ENCODE data around the gene BRD4.

Gene BRD4

DNA sequence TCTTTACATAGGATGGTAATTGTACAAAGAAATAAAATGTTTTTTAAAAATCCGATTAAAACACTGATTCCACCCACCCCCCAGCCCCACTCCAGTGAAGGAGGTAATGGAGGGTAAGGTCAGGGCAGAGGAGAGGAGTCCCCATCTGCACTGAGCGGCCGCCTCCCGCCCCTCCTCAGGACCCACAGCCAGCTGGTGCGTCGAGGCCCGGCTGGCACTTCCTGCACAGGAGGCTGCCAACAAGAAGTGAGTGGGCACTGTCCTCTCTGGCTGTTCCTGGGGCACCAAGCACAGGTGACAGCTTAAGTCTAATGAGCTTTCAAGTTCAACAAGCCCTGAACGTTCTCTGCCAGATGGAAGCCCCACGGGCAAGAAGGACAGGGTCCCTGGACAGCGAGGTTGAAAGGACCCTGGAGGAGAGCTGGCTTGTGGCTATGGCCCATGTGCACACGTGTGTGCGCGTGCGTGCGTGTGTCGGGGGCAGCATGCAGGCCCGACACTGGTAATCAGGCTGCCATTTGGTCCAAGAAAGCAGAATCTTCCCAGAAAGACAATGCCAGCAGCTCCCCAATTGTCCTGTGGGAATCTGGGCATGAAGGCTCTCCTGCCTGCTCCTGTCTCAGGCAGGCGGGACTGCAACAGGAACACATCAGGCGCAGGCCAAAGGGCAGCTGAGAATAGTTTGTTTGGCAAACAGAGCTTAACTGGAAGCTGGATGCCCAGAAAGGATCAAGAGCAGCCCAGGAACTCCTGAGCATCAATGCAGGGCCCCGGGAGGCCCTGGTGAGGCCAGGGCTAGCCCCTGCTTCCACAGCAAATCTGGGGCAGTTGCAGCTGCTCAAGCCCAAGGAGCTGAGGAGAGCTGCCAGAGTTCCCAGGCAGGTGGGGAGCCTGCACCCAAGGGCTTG, 85.0 kb downstream of the BRD4 start:
- no peak for DNase-seq

DNA sequence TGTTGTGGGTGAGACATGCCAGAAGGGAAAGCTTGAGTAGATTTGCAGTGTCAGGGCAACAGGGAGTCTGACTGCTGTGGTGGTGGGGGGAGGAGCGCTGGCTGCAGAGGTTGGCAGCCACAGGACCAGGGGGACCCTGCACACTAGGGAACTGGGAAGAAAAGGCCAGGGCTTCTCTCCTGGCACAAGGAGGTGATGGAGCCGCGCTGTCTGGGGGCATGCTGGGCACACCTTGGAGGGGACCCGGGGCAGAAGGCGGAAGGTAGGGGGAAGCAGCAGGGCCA, 86.2 kb downstream of the BRD4 start:
- DNase-seq = no peak

DNA sequence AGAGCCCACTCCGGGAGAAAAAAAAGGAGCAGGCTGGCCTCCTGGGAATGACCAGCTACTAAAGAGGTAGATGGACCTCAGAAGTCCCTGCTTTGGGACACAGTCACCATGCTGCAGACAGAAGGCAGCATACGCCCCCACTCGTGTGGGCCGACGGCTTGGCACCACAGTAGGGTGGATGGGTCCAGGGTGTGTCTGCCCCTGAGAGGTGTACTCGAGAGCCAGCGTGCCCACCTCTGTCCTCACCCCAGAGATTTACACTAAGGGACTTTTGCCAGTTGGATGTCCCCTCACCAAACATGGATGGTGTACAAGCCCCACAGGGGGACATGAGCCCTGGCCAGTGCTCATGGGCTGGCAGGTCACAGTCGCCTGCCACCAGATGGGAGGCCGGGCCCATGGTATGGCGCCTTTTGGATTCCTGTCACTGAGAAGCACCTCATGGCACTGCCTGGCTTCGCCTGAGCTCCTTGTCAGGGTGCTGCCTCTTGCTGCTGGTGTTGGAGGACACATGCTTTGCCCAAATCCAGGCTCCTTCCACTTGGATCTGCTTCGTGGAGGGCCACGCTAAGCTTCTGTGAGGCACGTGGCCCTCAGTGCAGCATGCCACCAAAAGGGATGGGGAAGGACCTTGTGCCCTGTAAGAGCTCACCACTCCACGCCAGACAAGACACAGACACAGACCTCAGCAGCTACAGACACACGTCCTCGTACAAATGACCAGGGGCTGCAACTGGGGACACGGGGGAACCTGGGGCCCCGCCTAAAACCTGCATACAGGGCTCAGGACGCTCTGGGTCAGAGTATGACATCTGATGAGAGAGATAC, 86.8 kb downstream of the BRD4 start:
- no peak for DNase-seq

DNA sequence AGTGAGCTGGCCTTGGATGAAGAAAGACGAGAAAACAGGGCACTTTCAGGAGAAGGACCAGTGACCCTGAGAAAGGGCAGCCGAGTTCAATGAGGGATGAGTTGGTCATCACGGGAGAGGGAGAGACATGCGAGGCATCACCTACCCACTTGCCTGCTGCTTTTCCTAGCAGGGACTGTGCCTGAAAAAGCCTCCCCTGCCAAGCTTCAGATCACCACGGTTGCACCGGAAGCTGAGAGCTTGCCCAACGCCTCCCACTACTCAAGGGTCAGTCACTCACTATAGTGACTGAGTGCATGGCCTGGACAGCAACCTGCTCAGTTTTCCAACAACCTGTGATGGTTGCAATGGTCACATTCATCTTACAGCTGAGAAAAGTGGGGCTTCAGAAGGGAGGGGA, 87.5 kb downstream of the BRD4 start:
- DNase-seq = no peak

DNA sequence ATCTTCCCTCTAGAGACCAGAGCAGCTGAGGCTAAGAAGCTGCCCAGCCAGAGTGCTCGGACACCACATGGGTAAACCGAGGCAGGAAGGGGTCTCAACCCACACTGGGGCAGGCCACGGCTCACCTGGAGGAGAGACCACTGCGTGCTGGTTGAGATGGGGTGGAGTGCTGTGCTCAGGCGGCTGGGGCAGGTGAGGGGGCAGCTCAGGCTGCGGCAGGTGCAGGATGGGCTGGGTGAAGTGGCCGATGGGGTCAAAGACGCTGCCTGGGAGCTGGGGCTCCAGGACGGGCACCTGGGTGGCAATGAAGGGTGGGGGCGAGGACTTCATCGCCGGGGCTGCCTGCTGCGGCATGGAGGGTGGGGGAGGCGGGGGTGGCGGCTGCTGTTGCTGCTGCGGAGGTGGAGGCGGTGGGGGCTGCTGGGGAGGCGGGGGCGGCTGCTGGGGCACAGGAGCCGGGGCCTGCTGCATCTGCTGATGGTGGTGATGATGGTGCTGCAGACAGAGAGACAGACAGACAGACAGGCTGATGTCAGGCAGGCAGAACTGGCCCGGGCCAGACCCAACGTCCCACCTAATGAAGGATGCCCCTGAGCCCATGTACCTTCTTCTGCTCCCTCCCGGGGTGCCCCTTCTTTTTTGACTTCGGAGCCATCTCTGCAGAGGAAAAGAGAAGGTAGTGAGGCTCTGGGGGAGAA, 88.1 kb downstream of the BRD4 start:
- DNase-seq = no peak

DNA sequence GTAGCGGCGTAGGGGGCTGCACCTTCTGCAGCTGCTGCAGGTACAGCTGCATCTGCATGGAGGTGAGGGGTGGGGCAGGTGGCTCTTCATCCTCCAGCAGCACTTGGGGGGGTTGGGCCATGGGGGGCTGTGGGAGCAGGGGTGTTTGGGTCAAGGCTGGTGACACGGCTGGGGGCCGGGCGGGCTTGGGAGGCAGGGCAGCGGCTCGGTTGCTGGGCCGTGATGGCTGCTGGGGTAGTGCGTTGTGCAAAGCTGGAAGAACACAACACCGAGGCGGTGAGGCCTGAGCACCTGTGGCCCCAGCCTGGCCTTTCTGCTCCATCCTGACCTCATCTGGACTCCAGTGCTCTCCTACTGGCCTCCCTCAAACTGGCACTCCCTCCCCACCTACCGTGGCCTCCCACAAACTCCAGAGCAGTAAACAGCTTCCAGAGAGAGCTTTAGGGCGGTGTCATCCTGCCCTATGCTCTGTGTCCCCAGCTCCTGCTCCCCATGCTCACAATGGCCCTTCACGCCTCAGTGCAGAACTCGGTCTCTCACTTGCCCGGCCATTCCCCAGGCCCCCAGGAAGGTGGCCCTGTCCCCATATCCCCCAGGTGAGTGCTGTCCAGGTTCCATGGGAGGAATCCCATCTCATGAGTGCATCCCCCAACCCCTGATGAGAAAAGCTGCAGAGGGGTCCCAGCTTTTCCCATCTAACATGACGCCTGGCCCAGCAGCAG, 88.9 kb downstream of the BRD4 start:
- no peak for DNase-seq

DNA sequence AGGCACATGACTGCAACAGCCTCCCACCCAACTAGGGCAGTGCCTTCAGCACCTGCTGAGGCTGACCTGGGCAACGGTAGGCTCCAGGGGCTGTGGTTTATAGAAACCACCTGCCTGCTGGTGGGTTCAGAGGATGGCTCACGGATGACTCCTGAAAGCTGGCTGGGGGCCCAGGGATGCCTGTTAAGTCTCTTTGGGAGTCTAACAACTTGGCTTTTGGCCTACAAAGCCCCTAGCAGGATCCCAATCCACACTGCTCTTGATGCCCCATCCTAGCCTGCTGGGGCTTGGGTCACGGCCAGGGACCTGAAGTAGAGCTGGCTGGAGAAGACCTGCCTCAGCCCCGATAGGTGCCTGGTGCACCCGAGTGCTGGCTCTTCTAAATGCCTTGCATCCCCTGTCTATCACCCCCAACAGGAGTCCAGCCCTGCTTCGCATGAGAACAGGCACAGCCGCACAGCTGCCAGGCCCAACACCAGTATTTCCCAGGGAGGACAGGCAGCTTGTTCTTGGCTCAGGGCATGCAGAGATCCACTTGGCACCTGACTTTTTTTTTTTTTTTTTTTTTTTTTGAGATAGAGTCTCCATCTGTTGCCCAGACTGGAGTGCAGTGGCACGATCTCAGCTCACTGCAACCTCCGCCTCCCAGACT, 91.0 kb downstream of the BRD4 start:
- no peak for DNase-seq

DNA sequence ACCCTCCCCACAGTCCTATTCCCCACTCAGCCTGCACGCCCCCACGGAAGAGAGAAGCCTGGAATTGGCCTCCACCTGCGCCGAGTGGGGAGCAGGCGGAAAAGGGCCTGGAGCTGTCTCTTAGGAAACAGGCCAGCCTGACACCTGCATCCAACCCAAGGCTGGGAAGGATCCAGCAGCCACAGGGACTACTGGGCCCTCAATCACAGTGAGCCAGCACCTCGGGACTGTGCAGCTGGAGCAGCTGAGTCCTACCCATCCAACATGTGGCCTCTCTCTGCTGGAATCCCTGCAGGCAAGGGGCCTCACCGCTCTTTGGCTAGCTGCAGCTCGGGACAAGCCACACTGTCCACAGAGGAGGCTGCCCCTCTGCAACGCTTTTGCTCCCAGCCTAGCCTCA, 91.8 kb downstream of the BRD4 start:
- DNase-seq = no peak

DNA sequence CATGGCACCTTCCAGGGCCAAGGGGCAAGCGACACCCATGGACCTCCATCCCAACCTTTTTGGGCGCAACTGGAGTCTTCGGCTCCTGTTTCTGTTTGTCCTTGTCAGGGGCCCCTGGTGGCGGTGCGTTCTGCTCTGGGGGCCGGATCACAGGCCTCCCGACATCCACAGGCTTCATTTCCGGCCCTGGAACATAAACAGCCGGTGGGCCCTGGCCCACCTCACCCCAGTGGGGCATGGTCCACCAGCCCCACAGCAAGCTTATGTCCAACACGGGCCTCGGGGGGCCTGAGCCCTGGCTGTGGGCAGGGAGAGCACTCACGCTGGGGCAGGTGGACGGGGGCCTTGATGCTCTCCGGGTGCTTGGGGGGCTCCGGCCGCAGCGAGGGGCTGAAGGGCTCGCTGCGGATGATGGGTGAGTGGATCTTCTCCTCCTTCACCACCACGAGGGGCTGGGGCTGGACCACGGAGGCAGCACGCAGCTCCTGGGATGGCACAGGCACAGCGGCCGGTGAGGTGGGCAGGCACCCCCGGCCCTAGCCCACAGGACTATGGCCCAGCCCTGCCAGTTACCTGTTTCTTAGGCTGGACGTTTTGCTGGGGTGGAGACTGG, 92.9 kb downstream of the BRD4 start:
- DNase-seq = no peak

DNA sequence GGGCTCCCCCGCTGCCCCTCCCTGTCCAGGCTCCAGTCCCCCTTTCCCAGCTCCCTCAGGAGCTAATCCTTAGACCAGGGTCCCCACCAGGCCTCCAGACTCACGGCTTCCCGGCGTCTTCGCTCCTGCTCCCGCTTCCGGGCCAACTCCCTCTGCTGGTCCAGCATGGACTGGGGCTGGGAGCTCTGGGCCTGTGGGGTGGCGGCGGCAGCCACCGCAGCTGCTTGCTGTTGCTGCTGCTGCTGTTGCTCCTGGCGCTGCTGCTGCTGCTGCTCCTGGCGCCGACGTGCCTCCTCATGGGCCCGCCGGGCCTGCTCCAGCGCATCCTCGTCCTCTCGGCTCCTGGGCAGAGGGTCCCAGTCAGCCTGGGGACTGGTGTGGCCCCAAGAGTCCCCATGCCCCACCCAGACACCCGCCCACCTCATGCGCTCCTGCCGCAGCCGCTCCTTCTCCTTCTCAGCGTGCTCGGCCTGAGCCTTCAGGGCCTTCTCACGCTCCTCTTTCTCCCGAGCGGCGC, 93.6 kb downstream of the BRD4 start:
- DNase-seq = no peak

DNA sequence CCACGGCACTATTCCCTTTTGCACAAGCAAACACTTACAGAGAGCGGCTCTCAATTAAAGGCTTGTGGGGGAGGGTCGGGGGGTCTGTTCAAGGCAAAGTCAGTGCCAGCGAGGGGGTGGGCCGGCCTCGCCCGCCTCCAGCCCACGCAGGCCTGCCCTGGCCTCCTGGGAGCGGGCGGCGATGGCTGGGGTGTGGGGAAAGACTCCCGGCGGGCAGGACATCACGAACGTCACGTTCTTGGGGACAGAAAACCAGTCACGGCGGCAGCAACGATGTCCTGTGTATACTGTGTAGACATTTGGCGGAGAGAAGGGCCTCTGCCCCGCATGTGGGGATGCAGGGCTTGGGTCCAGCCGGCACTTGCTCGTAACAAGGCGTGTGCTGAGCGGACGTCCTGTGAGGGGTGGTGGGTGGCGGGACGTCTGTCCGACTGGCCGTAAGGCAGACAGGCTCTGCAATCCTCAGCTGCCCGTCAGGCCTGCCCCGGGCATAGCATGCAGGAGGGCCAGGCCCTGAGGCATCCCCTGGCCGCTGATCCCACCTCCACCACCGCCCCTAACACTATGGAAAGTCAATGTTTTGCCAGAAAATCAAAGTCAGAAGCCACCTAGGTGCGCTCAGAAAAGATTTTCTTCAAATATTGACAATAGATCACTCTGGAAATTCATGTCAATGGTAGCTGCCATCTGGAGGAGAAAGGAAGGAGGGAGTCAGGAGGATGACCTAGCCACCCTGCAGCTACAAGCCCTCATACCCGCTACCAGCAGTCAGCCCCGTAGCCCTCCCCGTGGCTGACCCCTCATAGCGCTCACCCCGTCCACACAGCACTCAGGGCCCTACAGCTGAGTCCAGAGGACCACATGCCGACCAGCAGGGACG, 94.3 kb downstream of the BRD4 start:
- no peak for DNase-seq

DNA sequence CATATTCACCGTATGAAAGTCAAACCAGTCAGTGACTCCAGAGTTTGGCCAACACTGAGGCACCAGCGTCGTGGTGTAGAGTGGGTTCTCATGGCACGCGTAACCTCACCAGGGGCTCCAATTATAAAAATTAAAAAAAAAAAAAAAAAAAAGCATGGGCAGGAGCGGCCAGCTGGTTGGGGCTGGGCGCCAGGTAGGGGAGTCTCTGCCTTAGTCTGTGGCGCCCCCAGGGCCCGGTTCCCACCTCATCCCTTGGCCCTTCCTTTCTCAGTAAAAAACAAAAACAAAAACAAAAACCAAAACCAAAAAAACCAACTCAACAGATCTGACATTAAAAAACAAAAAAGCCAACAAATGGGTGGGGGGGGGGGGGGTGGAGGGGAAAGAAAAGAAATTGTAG, 95.5 kb downstream of the BRD4 start:
- no peak for DNase-seq

DNA sequence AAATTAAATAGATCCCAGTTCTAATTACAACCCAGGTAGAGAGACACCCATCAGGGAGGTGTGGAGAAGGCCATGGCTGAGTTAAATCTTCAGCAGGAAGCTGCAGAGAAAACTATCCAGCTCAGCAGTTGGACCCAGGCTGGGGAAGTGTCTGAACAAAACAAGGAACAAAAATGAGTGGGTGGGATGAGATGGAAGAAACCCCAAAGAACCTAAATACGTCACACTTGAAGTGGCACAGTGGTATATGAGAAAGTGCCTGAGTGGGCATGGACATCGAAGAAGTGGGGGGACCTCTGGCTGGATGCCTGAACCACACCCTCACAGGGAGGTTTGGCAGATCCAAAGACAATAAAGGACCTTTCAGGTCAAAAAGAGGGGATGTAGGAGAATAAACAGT, 96.6 kb downstream of the BRD4 start:
- no peak for DNase-seq

DNA sequence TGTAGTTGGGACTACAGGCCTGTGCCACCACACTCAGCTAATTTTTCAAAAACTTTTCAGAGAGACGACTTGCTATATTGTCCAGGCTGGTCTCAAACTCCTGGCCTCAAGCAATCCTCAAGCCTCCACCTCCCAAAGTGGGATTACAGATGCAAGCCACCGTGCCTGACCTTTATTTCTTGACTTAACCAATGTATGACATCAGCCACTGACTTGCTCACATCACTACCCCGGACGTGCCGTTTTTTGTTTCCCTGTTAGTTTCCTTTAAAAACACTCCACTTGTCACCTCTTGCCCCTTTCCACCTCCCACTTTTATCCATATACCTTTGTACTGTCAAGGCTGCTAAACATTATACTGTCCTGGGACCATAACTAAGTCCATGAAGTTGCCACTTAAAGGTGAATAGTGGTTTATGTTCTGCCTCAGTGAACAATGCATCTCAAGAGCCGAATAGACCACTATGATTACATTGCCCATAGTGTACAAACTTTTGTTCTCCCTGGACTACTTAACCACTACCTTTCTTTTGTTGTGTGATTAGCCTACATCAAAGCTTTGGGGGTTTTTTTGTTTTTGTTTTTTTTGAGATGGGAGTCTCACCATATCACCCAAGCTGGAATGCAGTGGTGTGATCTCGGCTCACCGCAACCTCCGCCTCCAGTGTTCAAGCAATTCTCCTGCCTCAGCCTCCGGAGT, 97.8 kb downstream of the BRD4 start:
- DNase-seq = no peak

DNA sequence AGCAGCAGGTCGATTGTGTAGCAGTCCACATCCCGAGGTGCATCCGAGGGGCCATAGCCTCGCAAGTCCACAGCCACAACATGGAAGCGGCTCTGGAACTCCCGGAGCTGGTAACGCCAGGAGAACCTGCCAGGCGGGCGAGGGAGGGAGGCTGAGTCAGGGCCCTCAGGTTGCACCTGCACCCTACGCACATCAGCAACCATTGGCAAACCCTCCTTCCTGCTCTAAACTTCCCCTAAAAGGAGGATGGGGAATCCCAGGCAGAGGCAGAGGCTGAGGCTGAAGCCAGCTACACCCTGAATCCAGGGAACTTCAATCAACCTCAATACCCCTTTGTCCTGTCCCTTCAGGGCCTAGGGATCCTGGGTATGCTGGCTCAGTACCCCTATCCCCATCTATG, 101.1 kb downstream of the BRD4 start:
- no peak for DNase-seq

DNA sequence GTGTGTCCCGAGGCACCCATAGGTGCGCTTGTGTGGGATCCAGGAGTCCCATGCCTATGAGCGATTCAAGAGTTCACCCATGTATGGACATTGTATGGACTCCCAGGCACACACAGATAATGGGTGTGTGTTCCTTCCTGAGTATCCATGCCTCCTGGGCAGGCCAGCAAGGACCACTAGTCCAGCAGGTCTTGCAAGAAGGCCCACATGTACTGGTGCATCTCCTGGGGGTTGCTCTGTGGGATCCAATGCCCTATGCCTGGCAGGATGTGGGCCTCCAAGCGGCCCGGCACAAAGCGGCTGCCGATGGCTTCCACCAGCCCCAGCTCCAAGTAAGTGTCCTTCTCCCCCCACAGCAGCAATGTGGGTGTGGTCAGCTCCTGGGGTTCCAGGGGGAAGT, 105.1 kb downstream of the BRD4 start:
- DNase-seq = no peak

DNA sequence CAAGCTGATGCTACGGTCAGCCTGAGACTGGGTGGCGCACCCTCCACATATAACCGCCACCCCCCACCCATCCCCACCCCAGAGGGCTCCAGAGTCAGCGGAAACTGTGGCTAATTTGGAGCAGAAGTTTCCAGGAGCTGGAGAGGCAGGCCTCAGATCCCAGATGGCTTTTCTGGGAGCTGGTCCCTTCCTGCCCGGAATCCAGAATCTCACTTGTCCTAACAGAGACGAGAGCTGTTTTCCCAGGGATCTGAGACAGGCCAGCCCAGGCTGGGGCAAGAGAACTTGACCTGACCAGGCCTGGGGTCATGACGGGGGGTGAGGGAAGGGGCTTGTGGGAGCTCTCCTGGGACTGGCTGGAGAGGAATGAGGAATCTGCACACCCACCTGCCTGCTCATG, 106.6 kb downstream of the BRD4 start:
- DNase-seq = no peak

DNA sequence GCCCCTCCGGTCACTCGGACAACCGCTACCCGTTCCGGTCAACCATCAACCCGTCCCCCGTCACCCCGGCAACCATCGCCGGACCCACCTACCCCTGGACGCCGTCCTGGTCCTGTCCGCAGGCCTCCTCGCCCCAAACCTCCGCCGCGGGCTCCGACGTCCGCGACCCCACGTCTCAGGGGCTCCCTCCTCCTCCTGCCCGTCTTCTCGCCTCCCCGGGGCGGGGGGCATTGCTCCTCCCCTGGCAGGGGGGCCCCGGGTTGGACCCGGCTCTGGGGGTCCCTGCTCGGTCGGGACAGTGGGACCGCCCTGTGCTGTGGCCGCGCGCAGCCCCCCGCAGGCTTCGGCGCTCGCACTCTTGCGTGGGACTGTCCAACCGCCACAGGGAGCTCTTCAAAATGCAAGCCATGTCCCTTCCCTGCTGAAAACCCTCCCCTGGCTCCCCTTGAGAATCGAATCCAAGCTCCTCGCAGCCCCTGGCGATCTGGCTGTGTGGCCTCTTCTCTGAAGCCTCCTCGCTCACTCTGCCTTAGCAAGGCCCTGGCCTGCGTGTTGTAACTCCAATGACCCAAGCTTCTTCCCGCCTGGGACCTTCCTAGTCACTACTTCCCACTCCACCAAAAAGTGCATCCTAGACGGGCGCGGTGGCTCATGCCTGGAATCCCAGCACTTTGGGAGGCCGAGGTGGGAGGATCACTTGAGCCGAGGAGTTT, 108.5 kb downstream of the BRD4 start:
- DNase-seq = no peak
